Jurkat, Clone E6-1 (cell line): ENCODE measurements around the gene LETM1.

ENCODE experiments used
- DNase-seq: peaks from one replicate; pipeline ENCODE4 v3.0.0-alpha.2; 2011; ENCODE audit warnings: low read depth, low spot score
- H3K4me3 ChIP-seq: 2 replicates; pipeline ENCODE4 v1.5.1; 2011; ENCODE audit warnings: mild to moderate bottlenecking, low read length, control low read depth, moderate library complexity

Gene LETM1

DNA sequence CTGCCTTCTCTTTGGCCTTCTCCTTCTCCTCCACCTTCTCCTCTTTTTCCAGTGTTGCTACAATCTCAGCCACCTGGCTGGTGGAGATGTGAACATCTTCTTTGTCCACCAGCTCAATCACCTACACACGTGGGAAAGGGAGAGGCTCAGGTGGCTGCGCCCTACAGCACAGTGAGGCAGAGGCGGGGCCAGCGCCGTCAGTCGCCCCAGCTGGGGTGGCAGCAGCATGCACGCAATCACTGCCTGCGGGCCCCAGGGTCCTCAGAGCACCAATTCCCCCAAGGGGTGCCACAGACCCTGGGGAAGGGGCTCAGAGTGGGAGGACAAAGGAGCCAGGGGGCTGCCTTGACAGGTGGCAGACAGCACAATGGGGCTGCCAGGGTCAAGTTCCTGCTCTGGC is 41.5 kb downstream of the LETM1 start:
- DNase-seq, result no peak
- no peak overlapping the region for H3K4me3 ChIP-seq

DNA sequence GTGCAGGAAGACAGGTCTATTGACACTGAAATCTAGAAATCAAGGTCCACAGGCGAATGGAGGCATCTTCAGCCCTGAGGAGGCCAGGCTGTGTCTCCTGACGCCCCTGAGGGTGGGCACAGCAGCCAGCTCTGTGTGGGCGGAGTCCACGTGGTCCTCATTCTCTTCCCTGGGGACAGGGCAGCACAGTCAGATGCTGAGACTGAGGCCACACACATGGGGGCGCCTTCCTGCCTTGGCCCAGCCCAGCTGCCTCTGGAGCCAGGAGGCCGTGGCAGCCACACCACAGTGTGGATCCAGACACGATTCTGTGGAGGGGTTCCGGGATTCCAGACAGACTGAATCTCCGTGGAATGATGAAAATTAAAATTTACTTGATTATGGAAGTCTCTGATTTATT is 42.0 kb downstream of the LETM1 start:
- no peak for DNase-seq
- no peak overlapping the region for H3K4me3 ChIP-seq

DNA sequence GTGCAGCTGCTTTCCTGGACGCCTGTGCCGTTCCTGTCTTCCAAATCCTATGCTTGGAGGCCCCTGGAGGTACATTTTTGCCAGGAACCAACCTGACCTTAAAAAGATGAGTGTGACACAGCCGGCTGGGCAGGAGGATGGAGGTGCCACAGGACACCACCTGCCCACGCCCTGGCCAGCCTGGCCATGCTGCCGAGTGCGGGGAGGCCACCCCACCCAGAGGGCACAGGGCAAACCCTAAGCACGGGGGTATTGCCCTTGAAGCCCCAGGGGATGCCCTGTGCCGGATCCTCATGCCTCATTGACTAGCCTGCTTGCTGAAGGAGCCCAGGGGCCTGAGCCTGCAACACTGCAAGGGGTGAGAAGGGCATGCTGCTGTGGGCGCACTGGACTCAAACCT is 42.7 kb downstream of the LETM1 start:
- DNase-seq, result no peak
- no peak overlapping the region for H3K4me3 ChIP-seq

DNA sequence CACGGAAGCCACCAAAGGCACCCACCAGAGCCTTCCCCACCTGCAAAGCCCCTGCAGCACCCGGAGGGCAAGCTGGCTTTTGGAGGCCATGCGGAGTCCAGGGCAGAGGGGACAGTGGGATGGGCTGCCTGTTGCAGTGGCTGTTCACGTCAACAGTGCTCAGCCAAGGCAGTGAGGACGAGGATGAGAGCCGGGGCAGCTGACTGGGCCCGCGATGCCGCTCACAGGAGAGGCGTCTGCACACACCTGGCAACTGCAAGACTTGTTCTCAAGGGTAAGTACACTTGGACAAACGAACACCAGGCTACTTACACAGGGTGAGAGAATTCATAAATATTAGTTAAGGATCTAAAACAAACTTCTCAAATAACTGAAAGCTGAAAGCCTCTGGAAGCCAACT is 43.2 kb downstream of the LETM1 start:
- DNase-seq, result no peak
- H3K4me3 ChIP-seq, result no peak overlapping the region

DNA sequence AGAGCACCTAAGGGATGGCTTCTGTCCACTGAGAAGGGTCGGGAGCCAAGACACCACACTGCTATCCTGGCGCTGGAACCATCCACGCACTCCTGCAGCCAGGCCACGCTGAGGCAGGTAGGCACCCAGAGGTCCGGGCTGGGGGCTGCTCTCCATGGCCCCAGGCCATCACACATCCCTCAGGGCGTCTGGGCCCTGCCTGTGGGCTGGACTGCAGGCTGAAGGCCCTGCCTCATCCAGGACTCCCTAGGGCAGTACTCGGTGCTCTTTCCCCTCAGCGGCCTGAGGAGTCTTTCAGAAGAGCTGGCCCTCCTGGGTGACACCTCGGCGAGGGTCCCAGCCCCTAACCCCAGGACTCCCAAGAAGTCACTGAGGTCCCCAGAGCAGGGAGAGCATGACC is 45.2 kb downstream of the LETM1 start:
- H3K4me3 ChIP-seq, result no peak overlapping the region
- no peak for DNase-seq

DNA sequence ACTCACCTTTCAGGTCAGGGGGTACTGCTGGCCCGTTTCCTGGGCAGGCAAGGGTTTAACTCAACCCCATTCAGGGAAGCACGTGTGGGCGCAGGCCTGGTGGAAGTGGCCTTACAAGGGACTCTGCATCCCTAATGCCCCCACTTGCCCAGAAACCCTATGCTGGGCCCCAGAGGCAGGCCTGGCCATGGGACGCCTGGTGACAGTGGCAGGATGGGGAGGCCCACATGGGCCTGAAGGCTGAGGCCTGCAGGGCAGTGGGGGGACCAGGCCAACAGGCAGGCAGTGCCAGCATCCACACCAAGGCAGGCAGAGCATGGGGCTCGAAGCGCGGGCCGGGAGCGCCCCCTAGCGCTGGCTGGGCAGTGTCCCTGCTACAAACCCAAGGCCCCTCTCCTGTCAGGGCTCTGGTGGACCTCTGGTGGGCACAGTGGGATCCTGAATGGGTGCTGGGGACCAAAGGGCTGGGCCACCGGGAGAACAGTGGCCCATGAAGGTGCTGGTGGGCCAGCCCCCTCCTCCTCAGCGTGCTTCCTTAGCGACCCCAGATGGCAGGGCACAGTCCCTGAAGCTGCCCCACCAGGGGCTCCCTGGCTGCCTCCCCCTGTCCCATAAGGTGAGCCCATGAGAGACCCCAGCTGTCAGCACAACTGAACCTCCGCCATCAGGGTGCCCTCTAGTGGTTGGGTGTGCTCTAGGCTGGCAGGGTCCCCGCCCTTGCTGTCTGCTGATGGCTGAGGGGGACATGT is 46.0 kb downstream of the LETM1 start:
- DNase-seq, result no peak

DNA sequence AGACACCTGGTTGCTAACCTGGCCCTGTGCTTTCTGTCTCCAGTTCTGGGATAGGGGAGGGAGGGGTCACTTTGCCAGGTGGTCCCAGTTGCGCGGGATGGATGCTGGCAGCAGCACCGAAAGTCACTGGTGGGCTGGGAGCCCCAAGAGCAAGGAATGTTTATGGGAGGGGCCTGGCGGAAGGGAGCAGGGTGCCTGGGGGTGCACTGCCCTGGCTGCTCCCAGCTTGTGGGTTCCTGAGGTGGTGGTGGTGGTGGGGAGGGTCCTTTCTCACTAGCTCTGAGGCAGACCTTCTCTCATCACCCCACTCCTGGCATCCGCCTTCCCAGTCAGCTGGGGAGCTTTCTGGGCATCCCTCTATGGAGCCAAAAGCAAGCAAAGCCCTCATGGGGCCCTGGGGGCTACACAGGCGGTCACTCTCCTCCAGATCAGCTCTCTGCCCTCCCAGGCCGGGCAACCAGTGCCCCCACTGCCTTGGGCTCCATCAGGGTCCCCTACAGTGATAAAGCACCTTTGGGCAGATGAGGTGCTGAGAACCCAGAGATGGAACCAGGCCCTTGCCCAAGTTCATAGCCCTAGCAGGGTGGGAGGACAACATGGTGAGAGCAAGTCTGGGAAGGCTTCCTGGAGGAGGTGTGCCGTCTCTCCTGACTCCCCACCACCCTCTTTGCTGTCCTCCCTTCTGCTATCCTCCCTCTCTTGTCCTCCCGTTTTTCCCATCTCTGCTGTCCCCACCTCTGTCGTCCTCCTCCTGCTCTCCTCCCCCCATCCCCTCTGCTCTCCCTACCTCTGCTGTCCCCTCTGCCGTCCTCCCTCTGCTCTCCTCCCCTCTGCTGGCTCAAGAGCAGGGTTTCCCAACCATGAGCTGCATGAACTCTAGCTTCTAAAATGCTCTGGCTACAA is 46.9 kb downstream of the LETM1 start:
- no peak overlapping the region for H3K4me3 ChIP-seq
- no peak for DNase-seq

More for the DNA sequence above, 46.0 kb downstream of the LETM1 start:
- no peak overlapping the region for H3K4me3 ChIP-seq

DNA sequence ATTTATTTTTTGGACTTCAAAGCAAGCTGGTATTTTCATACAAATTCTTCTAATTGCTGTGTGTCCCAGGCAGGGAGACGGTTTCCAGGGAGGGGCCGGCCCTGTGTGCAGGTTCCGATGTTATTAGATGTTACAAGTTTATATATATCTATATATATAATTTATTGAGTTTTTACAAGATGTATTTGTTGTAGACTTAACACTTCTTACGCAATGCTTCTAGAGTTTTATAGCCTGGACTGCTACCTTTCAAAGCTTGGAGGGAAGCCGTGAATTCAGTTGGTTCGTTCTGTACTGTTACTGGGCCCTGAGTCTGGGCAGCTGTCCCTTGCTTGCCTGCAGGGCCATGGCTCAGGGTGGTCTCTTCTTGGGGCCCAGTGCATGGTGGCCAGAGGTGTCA is 47.6 kb downstream of the LETM1 start:
- no peak for DNase-seq
- no peak overlapping the region for H3K4me3 ChIP-seq

DNA sequence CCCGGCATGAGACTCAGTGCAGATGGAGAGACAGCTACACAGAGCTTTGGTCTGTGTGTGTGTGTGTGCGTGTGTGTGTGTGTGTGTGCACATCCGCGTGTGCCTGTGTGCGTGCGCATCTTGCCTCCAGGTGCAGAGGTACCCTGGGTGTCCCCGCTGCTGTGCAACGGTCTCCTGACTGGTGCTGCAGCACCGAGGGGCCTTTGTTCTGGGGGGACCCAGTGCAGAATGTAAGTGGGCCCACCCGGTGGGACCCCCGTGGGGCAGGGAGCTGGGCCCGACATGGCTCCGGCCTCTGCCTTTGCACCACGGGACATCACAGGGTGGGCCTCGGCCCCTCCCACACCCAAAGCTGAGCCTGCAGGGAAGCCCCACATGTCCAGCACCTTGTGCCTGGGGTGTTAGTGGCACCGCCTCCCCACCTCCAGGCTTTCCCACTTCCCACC is 48.6 kb downstream of the LETM1 start:
- no peak overlapping the region for H3K4me3 ChIP-seq
- DNase-seq, result no peak

DNA sequence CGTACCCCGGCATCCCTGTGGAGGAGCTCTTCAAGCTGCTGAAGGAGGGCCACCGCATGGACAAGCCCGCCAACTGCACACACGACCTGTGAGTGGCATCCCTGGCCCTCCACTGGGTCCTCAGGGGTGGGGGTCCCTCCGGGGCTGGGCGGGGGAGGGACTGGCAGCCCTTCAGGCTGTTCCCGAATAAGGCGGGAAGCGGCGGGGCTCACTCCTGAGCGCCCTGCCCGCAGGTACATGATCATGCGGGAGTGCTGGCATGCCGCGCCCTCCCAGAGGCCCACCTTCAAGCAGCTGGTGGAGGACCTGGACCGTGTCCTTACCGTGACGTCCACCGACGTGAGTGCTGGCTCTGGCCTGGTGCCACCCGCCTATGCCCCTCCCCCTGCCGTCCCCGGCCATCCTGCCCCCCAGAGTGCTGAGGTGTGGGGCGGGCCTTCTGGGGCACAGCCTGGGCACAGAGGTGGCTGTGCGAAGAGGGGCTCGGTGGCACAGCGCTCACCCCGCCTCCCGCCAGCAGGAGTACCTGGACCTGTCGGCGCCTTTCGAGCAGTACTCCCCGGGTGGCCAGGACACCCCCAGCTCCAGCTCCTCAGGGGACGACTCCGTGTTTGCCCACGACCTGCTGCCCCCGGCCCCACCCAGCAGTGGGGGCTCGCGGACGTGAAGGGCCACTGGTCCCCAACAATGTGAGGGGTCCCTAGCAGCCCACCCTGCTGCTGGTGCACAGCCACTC is 49.2 kb downstream of the LETM1 start:
- no peak for DNase-seq
- H3K4me3 ChIP-seq, result no peak overlapping the region

DNA sequence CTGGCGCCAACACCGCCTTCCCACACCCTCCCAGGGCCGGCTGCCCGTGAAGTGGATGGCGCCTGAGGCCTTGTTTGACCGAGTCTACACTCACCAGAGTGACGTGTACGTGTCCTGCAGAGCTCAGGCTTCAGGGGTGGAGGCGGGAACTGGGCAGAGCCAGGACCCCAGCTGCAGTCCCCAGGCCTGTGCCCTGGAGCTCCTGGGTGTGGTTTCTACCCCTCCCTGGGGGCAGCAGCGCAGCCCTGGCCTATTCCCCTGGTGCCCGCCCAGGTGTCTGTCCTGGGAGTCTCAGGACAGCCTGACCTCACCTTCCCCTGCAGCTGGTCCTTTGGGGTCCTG is 49.8 kb downstream of the LETM1 start:
- no peak overlapping the region for H3K4me3 ChIP-seq
- DNase-seq, result no peak

DNA sequence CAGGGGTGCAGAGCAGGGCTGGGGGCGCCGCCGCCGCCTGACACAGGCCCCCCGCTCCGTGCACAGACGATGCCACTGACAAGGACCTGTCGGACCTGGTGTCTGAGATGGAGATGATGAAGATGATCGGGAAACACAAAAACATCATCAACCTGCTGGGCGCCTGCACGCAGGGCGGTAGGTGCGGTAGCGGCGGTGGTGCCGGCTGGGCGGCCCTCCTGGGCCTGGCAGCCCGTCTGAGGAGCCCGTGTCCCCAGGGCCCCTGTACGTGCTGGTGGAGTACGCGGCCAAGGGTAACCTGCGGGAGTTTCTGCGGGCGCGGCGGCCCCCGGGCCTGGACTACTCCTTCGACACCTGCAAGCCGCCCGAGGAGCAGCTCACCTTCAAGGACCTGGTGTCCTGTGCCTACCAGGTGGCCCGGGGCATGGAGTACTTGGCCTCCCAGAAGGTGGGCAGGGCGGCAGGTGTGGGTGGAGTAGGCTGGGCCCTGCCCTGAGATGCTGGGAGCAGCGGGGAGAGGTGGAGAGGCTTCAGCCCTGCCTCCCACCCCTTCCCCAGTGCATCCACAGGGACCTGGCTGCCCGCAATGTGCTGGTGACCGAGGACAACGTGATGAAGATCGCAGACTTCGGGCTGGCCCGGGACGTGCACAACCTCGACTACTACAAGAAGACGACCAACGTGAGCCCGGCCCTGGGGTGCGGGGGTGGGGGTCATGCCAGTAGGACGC is 50.3 kb downstream of the LETM1 start:
- no peak for DNase-seq
- no peak overlapping the region for H3K4me3 ChIP-seq

DNA sequence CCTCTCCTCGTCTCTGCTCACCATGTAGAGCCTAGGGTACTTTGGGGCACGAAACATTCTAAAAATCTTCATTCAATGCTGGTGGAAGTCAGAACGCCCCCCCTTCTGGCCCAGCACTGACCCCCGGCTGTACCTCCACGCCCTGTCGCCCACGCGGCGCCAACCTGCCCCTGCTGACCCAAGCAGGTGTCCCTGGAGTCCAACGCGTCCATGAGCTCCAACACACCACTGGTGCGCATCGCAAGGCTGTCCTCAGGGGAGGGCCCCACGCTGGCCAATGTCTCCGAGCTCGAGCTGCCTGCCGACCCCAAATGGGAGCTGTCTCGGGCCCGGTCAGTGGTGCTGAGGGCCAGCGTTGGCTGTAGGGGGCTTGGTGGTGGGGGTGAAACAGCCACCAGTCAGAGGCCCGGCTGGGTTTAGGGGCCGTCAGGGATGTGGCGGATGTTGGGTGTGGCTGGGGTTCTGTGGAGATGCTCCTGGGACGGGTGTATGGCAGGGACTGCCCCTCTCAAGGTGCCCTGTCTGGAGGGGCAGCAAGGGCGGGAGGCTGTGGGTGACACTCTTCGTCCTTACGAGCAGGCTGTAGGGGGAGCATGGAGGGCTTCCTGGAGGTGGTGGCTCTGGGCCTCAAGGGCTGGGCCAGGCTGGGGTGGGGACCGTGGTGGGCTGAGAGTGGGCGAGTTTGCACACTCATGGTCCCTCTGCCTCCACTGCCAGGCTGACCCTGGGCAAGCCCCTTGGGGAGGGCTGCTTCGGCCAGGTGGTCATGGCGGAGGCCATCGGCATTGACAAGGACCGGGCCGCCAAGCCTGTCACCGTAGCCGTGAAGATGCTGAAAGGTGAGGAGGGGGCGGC is 51.1 kb downstream of the LETM1 start:
- DNase-seq, result no peak
- H3K4me3 ChIP-seq, result no peak overlapping the region

DNA sequence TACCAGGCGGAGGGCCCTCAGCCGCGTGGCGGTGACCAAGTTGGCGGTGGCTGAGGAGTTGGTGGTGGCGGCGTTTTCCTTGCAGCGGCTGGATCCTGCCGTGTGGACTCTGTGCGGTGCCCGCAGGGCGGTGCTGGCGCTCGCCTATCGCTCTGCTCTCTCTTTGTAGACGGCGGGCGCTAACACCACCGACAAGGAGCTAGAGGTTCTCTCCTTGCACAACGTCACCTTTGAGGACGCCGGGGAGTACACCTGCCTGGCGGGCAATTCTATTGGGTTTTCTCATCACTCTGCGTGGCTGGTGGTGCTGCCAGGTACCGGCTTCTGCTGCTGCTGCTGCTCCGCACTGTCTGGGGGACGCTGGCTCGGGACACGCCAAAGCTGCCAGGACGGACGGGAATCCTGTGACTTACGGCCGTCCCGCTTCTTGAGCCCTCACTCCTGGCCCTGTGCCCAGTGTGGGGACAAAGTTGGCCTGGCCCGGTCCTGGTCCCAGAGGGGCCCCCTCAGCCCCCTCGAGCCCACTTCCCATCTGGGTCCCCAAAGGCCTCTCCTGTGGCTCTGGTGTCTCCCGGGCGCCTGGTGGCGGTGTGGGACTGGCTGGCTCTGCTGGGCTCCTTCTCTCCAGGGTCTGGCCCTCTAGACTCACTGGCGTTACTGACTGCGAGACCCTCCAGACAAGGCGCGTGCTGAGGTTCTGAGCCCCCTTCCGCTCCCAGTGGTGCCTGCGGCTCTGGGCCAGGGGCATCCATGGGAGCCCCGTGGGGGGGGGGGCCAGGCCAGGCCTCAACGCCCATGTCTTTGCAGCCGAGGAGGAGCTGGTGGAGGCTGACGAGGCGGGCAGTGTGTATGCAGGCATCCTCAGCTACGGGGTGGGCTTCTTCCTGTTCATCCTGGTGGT is 52.2 kb downstream of the LETM1 start:
- H3K4me3 ChIP-seq, result no peak overlapping the region
- no peak for DNase-seq

DNA sequence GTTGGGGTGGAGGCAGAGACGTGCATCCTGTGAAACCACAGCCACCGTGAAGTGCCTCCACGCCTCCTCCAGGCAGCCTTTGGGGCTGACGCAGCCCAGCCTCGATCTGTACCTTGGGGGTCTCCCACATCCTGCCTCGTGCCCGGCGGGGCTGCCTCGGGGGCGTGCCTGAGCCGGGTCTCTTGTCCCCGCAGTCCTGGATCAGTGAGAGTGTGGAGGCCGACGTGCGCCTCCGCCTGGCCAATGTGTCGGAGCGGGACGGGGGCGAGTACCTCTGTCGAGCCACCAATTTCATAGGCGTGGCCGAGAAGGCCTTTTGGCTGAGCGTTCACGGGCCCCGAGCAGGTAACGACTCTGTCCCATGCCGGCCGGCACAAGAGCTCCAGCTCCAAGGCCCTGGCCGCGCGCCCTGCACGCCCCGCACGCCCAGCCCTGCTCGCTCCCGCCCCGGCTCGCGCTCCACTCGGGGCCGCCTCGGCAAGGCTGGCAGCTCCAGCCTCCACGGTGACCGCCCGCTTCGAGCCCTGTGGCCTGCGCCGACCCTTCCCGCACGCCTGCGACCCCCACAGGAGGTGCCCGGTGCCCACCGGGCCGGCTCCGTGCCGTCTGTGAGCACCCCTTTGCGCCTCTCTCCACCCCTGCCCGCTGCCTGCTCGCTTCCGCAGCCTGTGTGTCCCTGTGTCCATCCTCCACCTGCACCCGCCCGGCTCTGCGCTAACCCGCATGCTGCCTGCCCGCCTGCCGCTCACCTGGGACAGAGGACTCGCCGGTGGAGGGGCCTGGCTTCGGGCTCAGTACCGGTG is 53.0 kb downstream of the LETM1 start:
- DNase-seq, result peak; percentile 12
- no peak overlapping the region for H3K4me3 ChIP-seq

DNA sequence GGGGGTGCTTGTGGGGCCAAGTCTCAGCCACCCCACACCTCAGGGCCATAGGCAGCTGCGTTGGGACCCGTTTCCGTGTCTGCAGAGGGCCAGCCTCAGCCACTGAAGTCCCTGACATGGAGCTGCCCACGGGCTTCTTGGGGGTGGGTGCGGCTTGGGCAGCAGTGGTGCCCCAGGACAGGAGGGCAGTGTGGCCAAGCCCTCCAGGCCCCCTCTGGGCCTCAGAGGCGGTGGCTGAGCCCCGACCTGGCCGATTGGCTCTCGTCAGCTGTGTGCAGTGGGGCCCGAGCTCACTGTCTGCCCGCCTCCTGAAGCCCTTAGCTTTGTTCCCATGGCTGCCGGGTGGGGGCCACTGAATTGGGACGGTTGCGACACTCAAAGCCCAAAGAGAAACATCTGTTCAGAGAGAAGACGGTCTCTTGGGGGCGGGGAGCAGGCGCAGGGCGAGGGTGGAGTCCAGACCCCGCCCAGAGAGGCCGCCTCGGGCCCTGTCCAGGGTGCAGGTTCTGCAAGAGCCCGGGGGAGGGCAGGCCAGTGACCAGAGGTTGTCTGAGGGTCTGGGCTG is 53.7 kb downstream of the LETM1 start:
- DNase-seq, result no peak
- no peak overlapping the region for H3K4me3 ChIP-seq
